Activated CD4-positive, alpha-beta T cell treated with anti-CD3 and anti-CD28 coated beads, Interleukin-10, Interleukin-2, amounts not matched to agents 100 ng/mL and 50 ng/mL, durations not matched to agents 16 hours and 8 hours (primary cell): ENCODE measurements around the gene MRGPRE.

Experiments
- DNase-seq: peaks from one replicate; pipeline ENCODE4 v3.0.0-alpha.2; 2020

MRGPRE gene

DNA sequence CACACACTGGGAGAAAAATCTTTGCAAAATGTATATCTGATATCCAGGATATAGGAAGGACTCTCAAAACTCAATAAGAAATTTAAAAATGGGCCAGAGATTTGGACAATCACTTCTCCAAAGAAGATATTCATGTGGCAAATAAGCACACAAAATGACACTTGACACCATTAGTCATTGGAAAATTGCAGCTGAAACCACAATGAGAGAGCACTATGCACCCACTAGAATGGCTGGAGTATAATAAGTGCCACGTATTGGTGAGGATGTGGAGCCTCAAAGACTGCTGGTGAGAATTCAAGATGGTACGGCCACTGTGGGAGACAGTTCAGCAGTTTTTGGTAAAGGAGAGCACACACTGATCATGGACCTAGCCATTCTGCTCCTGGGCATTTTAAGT, 54.3 kb downstream of the MRGPRE start:
- no peak for DNase-seq
